ENCODE measurements around the gene S1PR5.
A peak's percentile ranks its signal among the peaks of the same experiment; 100 is the strongest.

- no peak for TF ChIP-seq CTCF (IDR thresholded peaks at IDR 0.05; ENCODE audit: low read depth, low read length, missing input control)
- TF ChIP-seq GABPA (IDR thresholded peaks at IDR 0.05 in 1 of 2, conservative IDR thresholded peaks at IDR 0.05 in 1 of 2) = no peak
- TF ChIP-seq YY1 (IDR thresholded peaks at IDR 0.05) = peak; percentile 58
- TF ChIP-seq EGR1 (IDR thresholded peaks at IDR 0.05; ENCODE audit: low read depth in 2 of 2) = no peak
- TF ChIP-seq TAF1 (conservative IDR thresholded peaks at IDR 0.05) = no peak
- peak; percentile 88 for TF ChIP-seq MAX (IDR thresholded peaks at IDR 0.05)
- TF ChIP-seq SP1 (IDR thresholded peaks at IDR 0.05) = peak; percentile 92
- TF ChIP-seq HNF4A (conservative IDR thresholded peaks at IDR 0.05) = peak; percentile 58 to 70
- peak in 1 of 2 donors; percentile 32 for TF ChIP-seq JUND (IDR thresholded peaks at IDR 0.05)
- TF ChIP-seq, protein P1, sequence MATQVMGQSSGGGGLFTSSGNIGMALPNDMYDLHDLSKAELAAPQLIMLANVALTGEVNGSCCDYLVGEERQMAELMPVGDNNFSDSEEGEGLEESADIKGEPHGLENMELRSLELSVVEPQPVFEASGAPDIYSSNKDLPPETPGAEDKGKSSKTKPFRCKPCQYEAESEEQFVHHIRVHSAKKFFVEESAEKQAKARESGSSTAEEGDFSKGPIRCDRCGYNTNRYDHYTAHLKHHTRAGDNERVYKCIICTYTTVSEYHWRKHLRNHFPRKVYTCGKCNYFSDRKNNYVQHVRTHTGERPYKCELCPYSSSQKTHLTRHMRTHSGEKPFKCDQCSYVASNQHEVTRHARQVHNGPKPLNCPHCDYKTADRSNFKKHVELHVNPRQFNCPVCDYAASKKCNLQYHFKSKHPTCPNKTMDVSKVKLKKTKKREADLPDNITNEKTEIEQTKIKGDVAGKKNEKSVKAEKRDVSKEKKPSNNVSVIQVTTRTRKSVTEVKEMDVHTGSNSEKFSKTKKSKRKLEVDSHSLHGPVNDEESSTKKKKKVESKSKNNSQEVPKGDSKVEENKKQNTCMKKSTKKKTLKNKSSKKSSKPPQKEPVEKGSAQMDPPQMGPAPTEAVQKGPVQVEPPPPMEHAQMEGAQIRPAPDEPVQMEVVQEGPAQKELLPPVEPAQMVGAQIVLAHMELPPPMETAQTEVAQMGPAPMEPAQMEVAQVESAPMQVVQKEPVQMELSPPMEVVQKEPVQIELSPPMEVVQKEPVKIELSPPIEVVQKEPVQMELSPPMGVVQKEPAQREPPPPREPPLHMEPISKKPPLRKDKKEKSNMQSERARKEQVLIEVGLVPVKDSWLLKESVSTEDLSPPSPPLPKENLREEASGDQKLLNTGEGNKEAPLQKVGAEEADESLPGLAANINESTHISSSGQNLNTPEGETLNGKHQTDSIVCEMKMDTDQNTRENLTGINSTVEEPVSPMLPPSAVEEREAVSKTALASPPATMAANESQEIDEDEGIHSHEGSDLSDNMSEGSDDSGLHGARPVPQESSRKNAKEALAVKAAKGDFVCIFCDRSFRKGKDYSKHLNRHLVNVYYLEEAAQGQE (IDR thresholded peaks at IDR 0.05) = peak; percentile 69
These were observed 15.2 kb downstream of the S1PR5 start for GRCh38 chr19:10501971-10502523.

Data from liver (tissue), 3 donors.